ENCODE results near the gene TRAFD1.

- TF ChIP-seq ZFP3 (CRISPR knock-in tag; IDR thresholded peaks at IDR 0.05) (no peak), POU6F1 (CRISPR knock-in tag; IDR thresholded peaks at IDR 0.05; ENCODE audit: borderline replicate concordance, low read depth) (no peak), SNAI2 (CRISPR knock-in tag; IDR thresholded peaks at IDR 0.05) (no peak), PATZ1 (CRISPR knock-in tag; IDR thresholded peaks at IDR 0.05; ENCODE audit: borderline replicate concordance) (no peak), ARNTL (CRISPR knock-in tag; IDR thresholded peaks at IDR 0.05; ENCODE audit: borderline replicate concordance, low read depth) (no peak), ZFP30 (CRISPR knock-in tag; IDR thresholded peaks at IDR 0.05) (no peak), CSDC2 (CRISPR knock-in tag; IDR thresholded peaks at IDR 0.05) (no peak), TCF4 (CRISPR knock-in tag; IDR thresholded peaks at IDR 0.05; ENCODE audit: borderline replicate concordance) (no peak), ZNF8 (CRISPR knock-in tag; IDR thresholded peaks at IDR 0.05) (no peak), GLIS3 (CRISPR knock-in tag; IDR thresholded peaks at IDR 0.05) (no peak), CREB5 (CRISPR knock-in tag; IDR thresholded peaks at IDR 0.05; ENCODE audit: low read depth) (no peak)
Observed at GRCh38 chr12:112167031-112167461, 41.7 kb downstream of the TRAFD1 start.
